Cardiac fibroblast (primary cell): ENCODE results near the gene CAMKMT.

Source experiments
- DNase-seq, 2 donors: peaks; one replicate each; pipeline versions ENCODE4 v3.0.0 to v3.0.0-alpha.2; 2010; ENCODE audit warnings: low read depth in 2 of 2
- H3K4me3 ChIP-seq, 2 donors: replicated peaks in 1 of 2; 1 replicate in 1 of 2; 2 replicates in 1 of 2; pipeline ENCODE4 v1.5.1; 2011; ENCODE audit warnings: low read depth in 2 of 2, low read length in 2 of 2, mild to moderate bottlenecking in 2 of 2, moderate library complexity in 1 of 2
- CTCF ChIP-seq: IDR thresholded peaks from one replicate; pipeline ENCODE4 v1.5.1; 2011; ENCODE audit warnings: low read depth, mild to moderate bottlenecking, low read length, inconsistent platforms

The CAMKMT gene

GRCh38 chr2:44786045-44786816 is 424.5 kb downstream of the CAMKMT start:
- DNase-seq: no peak
- H3K4me3 ChIP-seq: no peak overlapping the region
- TF ChIP-seq CTCF: no peak

- no peak for TF ChIP-seq CTCF
- no peak overlapping the region for H3K4me3 ChIP-seq
- no peak for DNase-seq
Observed at GRCh38 chr2:44786817-44787214, 425.1 kb downstream of the CAMKMT start.

GRCh38 chr2:44787663-44788062 is 425.9 kb downstream of the CAMKMT start:
- no peak overlapping the region for H3K4me3 ChIP-seq
- TF ChIP-seq CTCF: no peak
- DNase-seq: no peak

- DNase-seq: no peak
- TF ChIP-seq CTCF: no peak
- no peak overlapping the region for H3K4me3 ChIP-seq
Observed at GRCh38 chr2:44789446-44789845, 427.7 kb downstream of the CAMKMT start.

- no peak for TF ChIP-seq CTCF
- H3K4me3 ChIP-seq: no peak overlapping the region
- DNase-seq: no peak
Observed at GRCh38 chr2:44789971-44790721, 428.4 kb downstream of the CAMKMT start.

GRCh38 chr2:44793322-44793870 is 431.6 kb downstream of the CAMKMT start:
- no peak overlapping the region for H3K4me3 ChIP-seq
- no peak for TF ChIP-seq CTCF
- DNase-seq: peak; percentile 37 to 57
